HG02943 (cell line): ENCODE measurements around the gene CCL17.
"Not testable (repeated sequence)": the region's sequence is repeated elsewhere in the genome, so short reads cannot be mapped to it uniquely, and the experiment has no call there.

Experiments used
- ATAC-seq: cut with Tn5 transposase; IDR thresholded peaks from one replicate; pipeline ENCODE4 v1.9.1; 2021; ENCODE audit warnings: mild to moderate bottlenecking, low read depth, moderate library complexity; ENCODE audit not compliant: unreplicated experiment

Gene CCL17

GRCh38 chr16:57394444-57394843 lies 10.1 kb upstream of the CCL17 start:
- no peak for ATAC-seq

GRCh38 chr16:57395026-57395425 lies 9.5 kb upstream of the CCL17 start:
- ATAC-seq: no peak

- no peak for ATAC-seq
Measured at GRCh38 chr16:57396786-57397185, 7.8 kb upstream of the CCL17 start.

GRCh38 chr16:57397493-57397892 lies 7.1 kb upstream of the CCL17 start:
- ATAC-seq: not testable (repeated sequence)

GRCh38 chr16:57401943-57402640 lies 2.5 kb upstream of the CCL17 start:
- no peak for ATAC-seq

GRCh38 chr16:57405097-57405496 lies 530 bp downstream of the CCL17 start:
- no peak for ATAC-seq

GRCh38 chr16:57406881-57407280 lies 2.3 kb downstream of the CCL17 start:
- ATAC-seq: no peak

GRCh38 chr16:57407521-57408353 lies 3.2 kb downstream of the CCL17 start:
- ATAC-seq: no peak

GRCh38 chr16:57409065-57409464 lies 4.5 kb downstream of the CCL17 start:
- ATAC-seq: no peak

GRCh38 chr16:57409870-57410587 lies 5.5 kb downstream of the CCL17 start:
- ATAC-seq: no peak

GRCh38 chr16:57411362-57411976 lies 6.9 kb downstream of the CCL17 start:
- ATAC-seq: no peak

- ATAC-seq: no peak
Measured at GRCh38 chr16:57412584-57412983, 8.0 kb downstream of the CCL17 start.

- peak; percentile 58 for ATAC-seq
Measured at GRCh38 chr16:57413301-57413730, 8.7 kb downstream of the CCL17 start.

GRCh38 chr16:57413733-57414132 lies 9.2 kb downstream of the CCL17 start:
- ATAC-seq: peak; percentile 15

- no peak for ATAC-seq
Measured at GRCh38 chr16:57416084-57416483, 11.5 kb downstream of the CCL17 start.

GRCh38 chr16:57419506-57419905 lies 14.9 kb downstream of the CCL17 start:
- no peak for ATAC-seq

GRCh38 chr16:57422026-57422944 lies 17.7 kb downstream of the CCL17 start:
- ATAC-seq: no peak

- ATAC-seq: no peak
Measured at GRCh38 chr16:57423152-57423551, 18.6 kb downstream of the CCL17 start.

- ATAC-seq: no peak
Measured at GRCh38 chr16:57424583-57424982, 20.0 kb downstream of the CCL17 start.

- ATAC-seq: no peak
Measured at GRCh38 chr16:57426356-57426755, 21.8 kb downstream of the CCL17 start.
